ENCODE results near the gene SPATC1L. TPM values are rescaled to one million over a fixed set of nuclear protein-coding genes. Genes with fewer than 3 reads are reported as not detected.

Gene SPATC1L
- total RNA-seq, 1 experiment from 2014 or later = 11.3 TPM

GRCh38 chr21:46128933-46129571, 55.2 kb downstream of the SPATC1L start:
- no peak for TF ChIP-seq CTCF (IDR thresholded peaks at IDR 0.05; ENCODE audit: unreplicated experiment)
- Mint-ChIP-seq H3K36me3 (ENCODE audit: insufficient read depth, unreplicated experiment) (no peaks in the 10 kb centered on the region), H3K4me1 (ENCODE audit: insufficient read depth, unreplicated experiment) (no peaks in the 10 kb centered on the region), H3K27me3 (ENCODE audit: insufficient read depth, unreplicated experiment) (no peaks in the 10 kb centered on the region), H3K9me3 (ENCODE audit: unreplicated experiment) (no peaks in the 10 kb centered on the region), H3K27ac (ENCODE audit: low read depth, unreplicated experiment) (no peak overlapping the region), H3K4me3 (ENCODE audit: unreplicated experiment) (no peak overlapping the region)
- intact Hi-C loops (cut with micrococcal nuclease) = no loop called here
- CTCF ChIA-PET = interaction anchor here (0.7 to 2.0 kb wide), 2 partner anchors 10 to 14 kb away, joined by 3 to 9 read pairs; no protein-coding TSS in a partner anchor
- BruUV-seq (replicated peaks) = no TSS peak
- no peak for DNase-seq (ENCODE audit: unreplicated experiment)
- POLR2A ChIA-PET = interaction anchor here (0.5 kb wide), 1 partner anchor 50 kb away, joined by 3 read pairs; no protein-coding TSS in a partner anchor

DNA sequence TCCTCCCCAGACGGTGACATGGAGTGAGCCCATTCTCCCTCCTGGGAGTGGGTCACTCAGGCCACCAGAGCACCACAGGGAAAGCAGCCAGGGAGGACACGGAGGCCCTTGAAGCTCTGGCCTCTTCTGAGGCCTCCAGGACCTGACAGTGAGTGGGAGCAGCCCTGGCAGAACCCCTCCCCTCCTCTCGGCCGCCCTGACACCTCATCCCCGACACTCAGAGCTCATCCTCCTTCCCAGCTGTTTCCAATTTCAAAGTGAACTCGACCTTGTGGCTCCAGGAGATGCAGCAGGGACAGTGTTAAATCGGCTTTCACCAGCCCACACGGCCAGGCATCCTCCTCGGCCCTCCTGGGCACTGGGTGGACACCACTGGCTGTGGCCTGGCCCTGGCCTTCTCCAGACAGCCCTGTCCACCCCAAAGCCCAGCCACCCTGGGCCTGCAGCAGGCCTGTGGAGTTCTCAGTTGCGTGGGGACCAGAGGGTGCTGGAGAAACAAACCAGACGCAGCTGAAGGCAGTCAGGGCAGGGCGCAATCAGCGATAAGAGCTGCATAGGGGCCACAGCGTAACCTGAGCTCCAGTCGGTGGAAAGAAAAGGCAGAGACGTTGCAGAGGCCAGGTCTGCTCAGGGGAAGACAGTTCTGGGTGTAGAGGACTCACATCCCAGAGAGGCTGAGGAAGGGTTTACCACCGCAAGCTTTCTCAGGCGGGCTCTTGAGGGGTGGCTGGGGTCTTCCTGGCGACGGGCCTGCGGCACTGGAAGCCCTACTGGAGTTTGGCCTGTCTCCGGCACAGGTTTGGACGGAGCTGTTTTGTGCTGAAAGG, 55.9 kb downstream of the SPATC1L start:
- no peaks in the 10 kb centered on the region for H3K9me3 Mint-ChIP-seq (ENCODE audit: unreplicated experiment)
- no peaks in the 10 kb centered on the region for H3K36me3 Mint-ChIP-seq (ENCODE audit: insufficient read depth, unreplicated experiment)
- no peak overlapping the region for H3K4me3 Mint-ChIP-seq (ENCODE audit: unreplicated experiment)
- CTCF ChIA-PET = interaction anchor here (0.7 to 2.0 kb wide), 2 partner anchors 11 to 15 kb away, joined by 3 to 9 read pairs; no protein-coding TSS in a partner anchor
- intact Hi-C loops (cut with micrococcal nuclease) = no loop called here
- TF ChIP-seq CTCF (IDR thresholded peaks at IDR 0.05; ENCODE audit: unreplicated experiment) = no peak
- H3K4me1 Mint-ChIP-seq (ENCODE audit: insufficient read depth, unreplicated experiment) = no peaks in the 10 kb centered on the region
- POLR2A ChIA-PET = no interaction called here
- no TSS peak for BruUV-seq (replicated peaks)
- DNase-seq (ENCODE audit: unreplicated experiment) = no peak
- H3K27ac Mint-ChIP-seq (ENCODE audit: low read depth, unreplicated experiment) = no peak overlapping the region
- H3K27me3 Mint-ChIP-seq (ENCODE audit: insufficient read depth, unreplicated experiment) = no peaks in the 10 kb centered on the region

DNA sequence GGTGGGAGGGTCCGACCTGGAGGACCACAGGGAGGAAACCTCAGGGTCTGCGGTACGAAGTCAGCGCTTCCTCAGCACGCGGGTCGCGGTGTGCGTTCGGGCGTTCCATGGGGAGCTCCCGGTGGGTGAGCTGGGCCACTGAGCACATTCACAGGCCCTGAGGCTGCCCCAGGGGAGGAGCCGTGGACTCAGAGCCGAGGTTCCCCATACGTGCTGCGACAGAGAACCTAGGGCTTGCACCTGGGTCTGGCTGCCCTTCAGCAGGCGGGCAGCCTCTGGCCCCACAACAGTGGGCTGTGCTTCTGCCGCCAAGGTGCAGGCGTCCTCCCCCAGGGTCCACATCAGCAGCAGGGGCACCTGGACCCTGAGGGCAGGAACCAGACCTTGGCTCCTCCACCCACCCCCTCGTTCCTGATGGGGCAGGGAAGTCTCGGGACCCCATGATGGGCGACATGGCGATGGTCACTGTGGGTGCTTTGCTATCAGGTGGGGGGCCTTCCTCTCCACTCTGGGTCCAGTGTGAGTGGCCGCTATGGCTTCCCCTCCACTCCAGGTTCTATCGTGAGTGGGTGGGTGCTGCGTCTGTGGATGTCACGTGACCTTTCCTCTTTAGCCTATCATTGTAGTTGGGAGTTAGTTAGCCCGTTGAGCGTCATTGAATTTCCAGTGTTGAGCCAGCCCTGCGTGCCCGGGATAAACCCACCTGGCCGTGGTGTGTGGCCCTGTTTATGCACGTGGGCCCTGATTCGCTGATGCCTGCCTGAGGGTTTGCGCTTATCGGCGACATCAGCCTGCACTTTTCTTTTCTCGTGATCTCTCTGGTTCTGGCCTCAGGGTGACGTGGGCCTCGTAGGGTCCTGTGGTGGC, 56.8 kb downstream of the SPATC1L start:
- intact Hi-C loops (cut with micrococcal nuclease) = no loop called here
- DNase-seq (ENCODE audit: unreplicated experiment) = no peak
- H3K27ac Mint-ChIP-seq (ENCODE audit: low read depth, unreplicated experiment) = no peak overlapping the region
- CTCF ChIA-PET = interaction anchor here (0.6 kb wide), 1 partner anchor 14 kb away, joined by 3 read pairs; no protein-coding TSS in a partner anchor
- POLR2A ChIA-PET = no interaction called here
- no peak overlapping the region for H3K4me3 Mint-ChIP-seq (ENCODE audit: unreplicated experiment)
- no peaks in the 10 kb centered on the region for H3K36me3 Mint-ChIP-seq (ENCODE audit: insufficient read depth, unreplicated experiment)
- no TSS peak for BruUV-seq (replicated peaks)
- no peaks in the 10 kb centered on the region for H3K4me1 Mint-ChIP-seq (ENCODE audit: insufficient read depth, unreplicated experiment)
- no peaks in the 10 kb centered on the region for H3K9me3 Mint-ChIP-seq (ENCODE audit: unreplicated experiment)
- TF ChIP-seq CTCF (IDR thresholded peaks at IDR 0.05; ENCODE audit: unreplicated experiment) = no peak
- no peaks in the 10 kb centered on the region for H3K27me3 Mint-ChIP-seq (ENCODE audit: insufficient read depth, unreplicated experiment)
